ENCODE results near the gene CHAD.
"Not testable (repeated sequence)": the region's sequence is repeated elsewhere in the genome, so short reads cannot be mapped to it uniquely, and the experiment has no call there.

The CHAD gene

DNA sequence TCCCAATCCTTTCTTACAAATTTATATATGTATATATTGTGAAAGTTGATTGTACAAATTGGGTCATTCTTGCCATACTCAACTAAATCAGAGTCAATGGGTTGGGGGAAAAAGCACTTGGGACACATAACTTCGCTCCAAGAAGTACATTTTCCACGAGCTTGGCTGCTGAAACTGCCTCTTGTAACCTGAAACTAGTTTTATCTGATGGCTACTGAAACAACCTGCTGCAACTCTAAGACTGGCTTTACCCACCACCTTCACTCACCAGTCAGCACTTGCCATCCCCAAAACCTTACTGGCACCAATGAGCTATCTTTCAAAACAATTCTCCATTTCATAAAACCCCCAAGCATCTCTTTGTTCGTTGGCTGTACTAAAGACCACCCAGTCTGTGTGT lies 25.1 kb upstream of the CHAD start:
- no peak for DNase-seq

- DNase-seq: no peak
Observed at GRCh38 chr17:50492214-50492613, 23.5 kb upstream of the CHAD start.

DNA sequence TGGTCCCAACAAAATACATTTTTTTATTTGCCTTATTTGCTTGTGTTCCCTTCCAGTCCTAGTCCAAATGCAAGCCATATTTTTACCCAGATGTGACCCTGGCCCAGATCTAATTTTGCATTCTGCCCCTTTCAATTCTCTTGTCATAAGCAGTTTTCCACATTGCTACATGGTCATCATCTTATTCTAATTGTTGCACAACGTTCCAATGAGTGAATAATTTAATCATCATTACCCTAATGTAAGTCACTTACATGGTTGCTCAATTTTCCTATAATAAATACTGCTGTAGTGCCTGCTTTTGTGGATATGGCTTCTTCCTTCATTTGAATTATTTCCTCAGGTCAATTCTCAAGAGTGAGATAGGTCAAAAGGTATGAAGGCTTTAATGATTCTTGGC lies 22.8 kb upstream of the CHAD start:
- DNase-seq: no peak

GRCh38 chr17:50488880-50489279 lies 20.2 kb upstream of the CHAD start:
- DNase-seq: no peak

DNA sequence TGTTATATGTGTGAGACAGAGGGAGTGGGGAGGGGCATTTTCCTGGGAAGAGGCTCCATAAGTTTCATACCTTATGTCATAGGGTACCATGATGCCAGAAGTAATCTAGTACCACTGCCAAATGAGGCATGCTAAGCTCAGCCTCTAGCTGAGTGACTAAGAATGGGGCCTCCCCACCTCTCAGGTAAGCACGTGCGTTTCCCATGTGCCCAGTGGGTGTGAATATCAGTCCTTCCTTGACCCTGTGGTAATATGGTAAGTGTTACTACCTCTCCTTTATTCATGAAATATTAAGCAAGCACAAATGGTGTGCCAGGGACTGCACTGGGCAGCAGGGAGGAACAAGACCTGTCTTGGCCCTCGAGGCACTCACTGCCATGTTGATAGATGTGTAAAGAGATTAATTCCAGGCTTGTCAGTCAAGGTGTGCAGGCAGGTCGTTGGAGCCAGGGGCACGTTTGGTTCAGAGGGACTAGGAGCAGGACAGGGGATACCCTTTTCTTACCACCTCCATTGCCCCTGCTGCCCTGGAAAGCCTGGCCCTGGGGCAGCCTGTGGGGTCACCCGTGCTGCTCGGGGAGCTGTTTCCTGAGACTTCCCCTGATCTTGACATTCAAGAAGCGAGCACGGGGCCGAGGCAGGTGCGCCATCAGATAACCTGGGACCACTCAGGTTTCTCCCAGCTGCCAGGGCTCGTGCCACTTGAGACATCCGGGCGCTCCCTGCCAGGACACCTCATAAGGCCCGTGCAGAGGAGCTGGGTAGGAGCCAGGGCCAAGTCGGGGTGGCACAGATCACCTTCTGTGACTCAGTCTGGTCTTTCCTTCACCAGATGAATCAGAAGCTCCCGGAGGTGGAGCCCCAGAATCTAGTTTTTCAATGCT lies 18.8 kb upstream of the CHAD start:
- no peak for DNase-seq

GRCh38 chr17:50484386-50485155 lies 15.9 kb upstream of the CHAD start:
- no peak for DNase-seq

GRCh38 chr17:50483266-50483665 lies 14.6 kb upstream of the CHAD start:
- no peak for DNase-seq

DNA sequence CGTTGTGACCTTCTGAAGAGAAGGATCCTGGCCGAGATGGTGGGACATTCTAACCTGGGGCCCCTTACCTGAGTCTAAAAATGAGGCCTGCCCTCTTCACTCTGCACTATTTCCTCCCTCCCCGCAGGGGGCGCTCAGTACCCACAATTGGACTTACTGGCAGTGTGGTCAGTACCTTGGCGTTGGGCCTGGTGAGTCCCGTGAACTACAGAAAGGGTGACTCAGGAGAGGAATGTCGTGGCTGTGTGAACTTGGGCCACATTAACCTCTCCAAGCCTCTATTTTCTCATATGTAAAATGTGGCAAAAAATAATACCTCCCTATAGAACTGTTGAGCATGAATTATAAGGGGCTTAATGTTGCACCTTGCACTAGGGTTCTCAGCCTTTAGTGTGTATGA lies 13.8 kb upstream of the CHAD start:
- peak; percentile 92 for DNase-seq

- no peak for DNase-seq
Observed at GRCh38 chr17:50482110-50482509, 13.4 kb upstream of the CHAD start.

- DNase-seq: no peak
Observed at GRCh38 chr17:50481648-50482047, 13.0 kb upstream of the CHAD start.

DNA sequence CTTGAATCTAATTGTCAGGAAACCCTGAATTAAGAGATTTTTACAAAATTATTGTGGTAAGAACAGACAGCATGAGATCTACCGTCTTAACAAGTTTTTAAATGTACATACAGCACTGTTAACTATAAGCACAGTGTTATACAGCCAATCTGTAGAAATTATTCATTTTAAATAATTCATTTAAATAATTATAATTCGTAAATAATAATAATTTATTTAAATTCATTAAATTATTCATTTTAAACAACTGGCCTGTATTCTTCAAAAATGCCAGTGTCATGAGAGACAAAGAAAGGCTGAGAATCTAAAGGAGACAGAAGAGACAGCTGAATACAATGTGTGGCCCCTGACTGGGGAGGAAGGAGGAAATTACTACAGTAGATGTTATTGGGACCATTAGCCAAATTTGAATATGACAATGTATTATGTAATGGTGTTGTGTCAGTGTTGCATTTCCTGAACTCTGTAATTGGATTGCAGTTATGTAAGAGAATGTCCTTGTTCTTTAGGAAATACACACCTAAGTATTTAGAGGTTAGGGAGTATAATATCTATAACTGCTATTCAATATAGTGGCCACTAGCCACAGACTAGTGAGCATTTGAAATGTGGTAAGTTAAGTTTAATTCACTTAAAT lies 12.3 kb upstream of the CHAD start:
- DNase-seq: no peak

DNA sequence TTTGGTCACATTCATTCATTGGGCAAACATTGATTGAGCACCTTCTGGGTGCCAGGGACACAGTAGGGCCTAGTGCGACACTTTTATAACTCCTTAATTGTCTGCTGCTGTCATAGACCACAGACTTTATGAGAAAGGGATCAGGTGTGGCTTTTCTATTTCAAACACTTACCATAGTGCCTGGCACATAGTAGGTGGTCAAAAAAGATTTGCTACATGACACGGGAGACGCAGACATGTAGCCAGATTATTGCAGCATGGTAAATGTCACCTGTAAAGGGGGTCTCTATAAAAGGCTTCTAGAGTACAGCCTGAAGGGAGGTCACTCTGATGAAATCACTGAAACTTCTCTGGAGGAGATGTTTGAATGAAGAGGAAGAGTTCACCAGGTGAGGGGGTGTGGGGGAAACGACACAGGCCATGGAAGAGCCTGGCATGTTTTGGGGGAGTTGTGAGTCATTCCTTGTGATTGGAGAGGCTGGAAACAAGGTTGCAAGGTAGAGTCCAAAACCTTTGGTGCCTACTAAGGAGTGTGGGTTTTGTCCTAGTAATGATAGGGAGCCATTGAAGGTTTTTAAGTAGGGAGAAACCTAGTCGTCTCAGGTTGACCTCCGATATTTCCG lies 11.6 kb upstream of the CHAD start:
- no peak for DNase-seq

DNA sequence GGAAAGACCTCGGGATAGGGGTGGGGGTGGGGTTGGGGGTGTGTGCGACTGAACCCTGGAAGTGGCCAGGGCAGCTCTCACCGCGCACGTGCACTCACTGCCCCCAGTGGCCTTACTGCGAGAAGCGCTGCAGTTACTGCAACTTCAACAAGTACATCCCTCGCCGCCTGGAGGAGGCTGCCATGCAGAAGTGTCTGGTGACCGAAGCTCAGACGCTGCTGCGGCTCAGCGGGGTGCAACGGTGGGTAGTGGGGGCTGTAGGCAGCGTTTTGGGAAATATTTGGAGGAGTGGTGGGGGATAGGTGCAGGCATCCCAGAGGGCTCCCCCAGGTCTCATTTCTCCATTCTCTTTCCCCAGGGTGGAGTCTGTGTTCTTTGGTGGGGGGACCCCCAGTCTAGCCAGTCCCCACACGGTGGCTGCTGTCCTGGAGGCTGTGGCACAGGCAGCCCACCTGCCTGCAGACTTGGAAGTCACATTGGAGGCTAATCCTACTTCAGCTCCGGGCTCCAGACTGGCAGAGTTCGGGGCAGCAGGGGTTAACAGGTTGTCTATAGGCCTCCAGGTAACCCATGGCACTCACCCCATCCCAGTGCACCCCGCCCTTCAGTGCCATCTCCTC lies 11.0 kb upstream of the CHAD start:
- peak; percentile 78 for DNase-seq

DNA sequence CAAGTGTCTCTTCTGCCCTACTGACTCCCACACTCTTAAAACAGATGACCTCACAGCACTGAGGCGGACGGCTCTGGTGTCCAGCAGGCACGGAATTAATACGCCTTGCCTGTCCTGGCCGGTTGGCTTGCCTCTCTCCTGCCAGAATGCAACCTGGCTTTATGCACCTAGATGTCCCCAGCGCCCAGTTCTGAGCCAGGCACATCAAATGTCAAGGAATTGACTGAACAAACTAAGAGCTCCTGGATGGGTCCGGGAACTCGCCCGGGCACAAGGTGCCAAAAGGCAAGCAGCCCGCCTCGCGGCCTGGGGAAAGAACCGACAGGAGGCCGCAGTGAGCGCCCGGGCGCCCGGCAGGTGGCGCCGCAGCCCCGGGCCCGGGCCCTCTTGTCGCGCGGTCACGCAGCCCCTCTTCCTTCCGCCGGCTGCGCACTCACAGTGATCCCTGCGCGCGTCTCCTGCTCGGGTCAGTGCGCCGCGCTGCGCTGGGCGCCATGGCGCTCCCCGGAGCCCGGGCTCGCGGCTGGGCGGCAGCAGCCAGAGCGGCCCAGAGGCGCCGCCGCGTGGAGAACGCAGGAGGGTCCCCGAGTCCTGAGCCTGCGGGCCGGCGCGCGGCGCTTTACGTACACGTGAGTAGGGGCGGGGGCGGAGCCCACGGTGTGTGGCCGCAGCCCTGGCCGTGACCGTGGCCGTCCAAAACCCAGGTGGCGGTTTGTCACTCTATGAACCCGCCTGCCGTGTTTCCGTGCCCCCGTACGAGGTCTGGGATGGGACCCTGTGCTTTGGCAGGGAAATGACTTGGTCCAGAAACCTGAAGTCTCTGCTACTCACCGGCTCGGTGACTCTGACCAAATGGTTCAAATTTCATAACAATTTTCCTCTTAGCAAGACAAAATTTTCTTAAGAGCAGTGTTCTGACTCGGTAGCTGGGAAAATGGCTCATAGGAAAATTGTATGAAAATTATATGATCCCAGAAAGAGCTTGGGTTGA lies 10.0 kb upstream of the CHAD start, which contains the start of gene RSAD1:
RSAD1 (plus strand) TSS at position 470 of the 991 bp plus-strand sequence; CDS start at position 495, 25 bp downstream.
- DNase-seq: peak; percentile 91

DNA sequence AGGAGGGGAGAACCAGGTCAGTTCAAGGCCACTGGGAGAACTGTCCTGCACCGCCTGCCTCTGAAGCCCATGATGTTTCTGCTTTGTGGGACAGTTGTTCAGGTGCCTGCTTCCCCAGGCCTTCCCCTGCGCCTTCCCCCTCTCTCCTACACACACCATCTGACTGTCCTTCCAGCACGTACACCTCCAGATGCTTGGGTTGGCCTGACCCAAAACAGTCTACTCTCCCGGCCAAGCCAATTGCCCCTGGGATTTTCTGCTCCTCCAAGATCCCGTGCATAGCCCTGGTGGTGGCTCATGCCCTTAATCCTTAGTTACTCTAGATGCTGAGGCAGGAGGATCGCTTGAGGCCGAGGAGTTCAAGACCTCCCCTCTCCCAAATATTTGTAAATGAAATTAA lies 9.3 kb upstream of the CHAD start:
- DNase-seq: no peak

DNA sequence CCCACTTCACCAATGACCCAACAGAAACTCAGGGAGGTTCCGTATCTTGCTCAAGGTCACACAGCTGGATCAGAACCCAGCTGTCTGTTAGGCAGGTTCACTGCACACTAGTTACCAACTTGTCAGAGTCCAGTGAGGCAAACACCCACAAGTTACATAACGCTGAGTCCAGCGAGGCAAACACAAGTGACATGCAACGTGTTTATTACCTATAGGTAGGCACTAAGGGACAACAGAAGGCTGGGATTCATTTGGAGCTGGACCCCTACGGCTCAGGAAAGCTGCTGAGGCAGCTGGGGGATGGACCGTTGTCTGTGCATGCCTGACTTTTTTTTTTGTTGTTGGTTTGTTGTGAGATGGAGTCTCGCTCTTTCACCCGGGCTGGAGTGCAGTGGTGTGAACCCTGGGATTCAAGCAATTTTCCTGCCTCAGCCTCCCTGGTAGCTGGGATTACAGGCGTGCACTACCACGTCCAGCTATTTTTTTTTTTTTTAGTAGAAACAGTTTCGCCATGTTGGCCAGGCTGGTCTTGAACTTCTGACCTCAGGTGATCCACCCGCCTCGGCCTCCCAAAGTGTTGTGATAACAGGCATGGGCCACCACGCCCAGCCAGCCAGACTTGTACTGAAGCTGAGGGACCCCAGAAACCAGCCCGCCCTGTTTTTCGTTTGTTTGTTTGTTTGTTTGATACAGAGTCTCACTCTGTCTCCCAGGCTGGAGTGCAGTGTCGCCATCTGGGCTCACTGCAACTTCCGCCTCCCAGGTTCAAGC lies 8.1 kb upstream of the CHAD start:
- no peak for DNase-seq

GRCh38 chr17:50475775-50476544 lies 7.3 kb upstream of the CHAD start:
- DNase-seq: not testable (repeated sequence)

DNA sequence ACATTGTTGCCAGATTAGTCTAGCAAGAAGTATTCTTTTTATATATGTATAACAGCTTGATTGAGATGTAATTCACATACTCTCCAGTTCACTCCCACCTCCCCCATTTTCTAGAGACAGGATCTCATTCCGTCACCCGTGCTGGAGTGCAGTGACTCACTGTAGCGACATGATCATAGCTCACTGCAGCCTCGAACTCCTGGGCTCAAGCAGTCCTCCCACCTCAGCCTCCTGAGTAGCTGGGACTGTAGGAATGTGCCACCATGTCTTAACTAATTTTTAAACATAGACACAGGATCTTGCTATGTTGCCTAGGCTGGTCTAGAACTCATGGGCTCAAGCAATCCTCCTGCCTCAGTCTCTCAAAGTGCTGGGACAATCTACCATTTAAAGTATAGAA lies 6.7 kb upstream of the CHAD start:
- no peak for DNase-seq

GRCh38 chr17:50474523-50474922 lies 5.8 kb upstream of the CHAD start:
- DNase-seq: no peak

DNA sequence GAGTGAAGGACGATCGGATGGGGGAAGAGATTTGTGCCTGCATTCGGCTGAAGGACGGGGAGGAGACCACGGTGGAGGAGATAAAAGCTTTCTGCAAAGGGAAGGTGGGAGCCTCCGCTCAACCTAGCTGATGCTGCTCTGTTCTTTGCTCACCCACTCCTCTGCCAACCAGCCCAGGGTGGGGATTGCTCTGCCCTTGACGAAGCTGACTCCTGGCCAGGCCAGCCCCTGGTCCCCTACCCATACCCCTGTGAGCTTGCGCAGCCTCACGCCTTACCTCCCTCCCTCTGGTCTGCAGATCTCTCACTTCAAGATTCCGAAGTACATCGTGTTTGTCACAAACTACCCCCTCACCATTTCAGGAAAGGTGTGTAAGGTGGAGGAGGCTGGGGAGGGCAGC lies 5.2 kb upstream of the CHAD start:
- DNase-seq: no peak

Data from activated CD8-positive, alpha-beta memory T cell treated with anti-CD3 and anti-CD28 coated beads, Interleukin-2, amount 50 U/mL, for 48 hours (primary cell).